HG03139 (cell line): Measurements from ENCODE around the gene PHB1.
"Not testable (repeated sequence)": the region's sequence is repeated elsewhere in the genome, so short reads cannot be mapped to it uniquely, and the experiment has no call there.

ENCODE experiments used
- ATAC-seq: cut with Tn5 transposase; IDR thresholded peaks from one replicate; pipeline ENCODE4 v1.9.1; 2021; ENCODE audit not compliant: unreplicated experiment

PHB1 gene

GRCh38 chr17:49406421-49407061, 8.1 kb downstream of the PHB1 start:
- ATAC-seq: no peak

DNA sequence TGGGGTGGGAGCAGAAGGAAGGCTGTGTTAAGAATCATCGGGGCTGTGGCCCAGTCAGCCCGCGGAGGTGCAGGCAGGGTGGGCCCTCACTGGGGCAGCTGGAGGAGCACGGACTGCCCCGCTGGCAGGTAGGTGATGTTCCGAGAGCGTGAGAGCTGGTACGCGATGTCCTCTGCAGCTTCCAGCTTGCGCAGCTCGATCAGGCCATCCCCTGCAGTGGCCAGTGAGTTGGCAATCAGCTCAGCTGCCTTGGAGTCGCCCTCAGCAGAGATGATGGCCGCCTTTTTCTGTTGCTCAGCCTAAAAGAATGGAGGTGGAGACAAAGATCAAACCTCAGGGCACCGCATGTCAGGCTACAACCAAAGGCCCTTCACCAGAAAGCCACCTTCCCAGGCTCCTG, 9.8 kb downstream of the PHB1 start:
- ATAC-seq: no peak

- no peak for ATAC-seq
These were observed 10.3 kb downstream of the PHB1 start for GRCh38 chr17:49404361-49404760.

- no peak for ATAC-seq
These were observed 11.0 kb downstream of the PHB1 start for GRCh38 chr17:49403514-49404289.

- ATAC-seq: no peak
These were observed 12.0 kb downstream of the PHB1 start for GRCh38 chr17:49402706-49403105.

GRCh38 chr17:49401971-49402611, 12.6 kb downstream of the PHB1 start:
- ATAC-seq: no peak

GRCh38 chr17:49399995-49400394, 14.7 kb downstream of the PHB1 start:
- ATAC-seq: no peak

- no peak for ATAC-seq
These were observed 17.1 kb downstream of the PHB1 start for GRCh38 chr17:49397586-49397985.

GRCh38 chr17:49393491-49394255, 21.0 kb downstream of the PHB1 start:
- no peak for ATAC-seq

DNA sequence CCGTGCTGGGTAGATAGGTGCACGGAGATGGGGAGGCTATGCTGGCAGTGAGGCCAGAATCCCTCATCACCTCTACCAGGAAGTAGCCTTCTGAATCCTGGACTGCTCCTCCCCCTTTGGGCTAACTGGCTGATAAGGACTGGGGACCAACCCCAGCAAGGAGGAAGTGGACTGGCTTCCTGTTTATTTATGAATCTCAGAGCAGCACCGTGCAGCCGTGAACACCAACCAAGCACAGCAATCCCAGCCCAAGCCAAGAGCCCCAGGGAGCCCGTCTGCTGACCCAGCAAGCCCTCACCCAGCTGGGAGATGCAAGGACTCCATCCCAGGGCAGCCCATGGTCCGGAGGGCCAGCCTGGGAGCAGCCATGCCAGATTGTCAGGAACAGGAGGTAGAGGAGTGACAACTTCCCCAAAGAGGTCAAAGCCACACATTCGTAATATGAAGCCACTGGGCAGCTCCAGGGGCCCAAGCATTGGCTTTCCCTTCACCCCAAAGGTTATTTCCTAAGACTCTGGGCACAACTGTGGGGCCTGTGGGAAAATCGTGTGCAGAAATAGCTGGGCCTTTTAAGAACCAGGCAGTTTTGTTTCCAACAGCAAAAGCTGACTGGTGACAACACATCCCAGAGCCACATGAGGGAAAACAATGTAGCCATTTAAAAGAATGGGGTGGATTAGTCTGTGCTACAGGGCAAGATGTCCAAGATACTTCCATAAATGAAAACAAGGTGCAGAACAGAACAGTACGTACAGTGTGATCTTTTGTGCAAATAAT, 23.9 kb downstream of the PHB1 start:
- ATAC-seq: no peak

GRCh38 chr17:49389514-49390347, 25.0 kb downstream of the PHB1 start:
- not testable (repeated sequence) for ATAC-seq

DNA sequence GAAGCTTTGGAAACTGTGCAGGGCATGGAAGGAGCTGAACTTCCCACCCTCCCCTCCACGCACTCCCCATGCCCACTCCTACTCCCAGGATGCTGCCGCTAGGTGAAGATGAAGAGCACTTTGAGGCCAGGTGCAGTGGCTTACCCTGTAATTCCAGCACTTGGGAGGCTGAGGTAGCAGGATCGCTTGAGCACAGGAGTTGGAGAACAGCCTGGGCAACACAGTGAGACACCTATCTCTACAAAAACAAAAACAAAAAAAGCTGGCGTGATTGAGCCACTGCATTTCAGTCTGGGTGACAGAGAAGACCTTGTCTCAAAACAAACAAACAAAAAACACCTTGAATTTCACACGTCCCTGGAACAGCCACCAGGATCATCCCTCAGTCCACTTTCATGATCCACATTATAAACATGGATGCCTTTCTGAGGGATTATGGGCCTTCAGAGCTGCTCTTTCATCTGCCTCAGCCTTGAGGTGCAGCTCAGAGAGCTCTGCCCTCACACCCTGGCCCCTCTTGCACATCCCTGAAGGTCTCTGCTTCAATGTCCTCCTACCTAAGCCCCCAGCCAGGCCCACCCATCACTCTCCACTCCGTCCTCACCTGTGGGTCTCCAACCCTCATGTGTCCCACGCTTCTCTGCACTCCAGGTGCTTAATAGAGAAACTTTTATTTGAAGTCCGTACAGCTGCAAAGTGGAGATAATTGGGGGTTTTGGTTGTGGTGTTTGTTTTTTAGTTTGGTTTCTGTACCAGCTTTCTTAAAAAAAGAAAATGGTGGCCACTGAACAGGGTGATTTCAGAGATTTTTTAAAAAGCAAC, 25.8 kb downstream of the PHB1 start:
- no peak for ATAC-seq

DNA sequence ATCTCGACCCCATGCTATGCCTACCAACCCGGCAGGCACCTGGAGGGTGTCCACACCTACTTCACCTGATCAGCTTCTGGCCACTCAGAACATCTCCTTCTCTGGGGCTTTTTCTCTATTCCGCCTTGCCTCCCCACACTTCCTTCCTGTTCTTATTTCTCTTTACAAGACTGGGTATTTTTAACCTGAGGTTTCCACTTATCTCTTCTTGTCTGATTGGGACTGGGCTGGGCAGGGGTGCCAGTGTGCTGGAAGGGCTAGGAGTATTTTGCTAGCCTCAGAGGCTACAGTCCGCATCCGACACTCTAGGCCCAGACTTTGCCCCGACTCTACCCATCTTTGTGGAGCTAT, 26.4 kb downstream of the PHB1 start:
- ATAC-seq: no peak

- ATAC-seq: no peak
These were observed 27.0 kb downstream of the PHB1 start for GRCh38 chr17:49387498-49388289.

DNA sequence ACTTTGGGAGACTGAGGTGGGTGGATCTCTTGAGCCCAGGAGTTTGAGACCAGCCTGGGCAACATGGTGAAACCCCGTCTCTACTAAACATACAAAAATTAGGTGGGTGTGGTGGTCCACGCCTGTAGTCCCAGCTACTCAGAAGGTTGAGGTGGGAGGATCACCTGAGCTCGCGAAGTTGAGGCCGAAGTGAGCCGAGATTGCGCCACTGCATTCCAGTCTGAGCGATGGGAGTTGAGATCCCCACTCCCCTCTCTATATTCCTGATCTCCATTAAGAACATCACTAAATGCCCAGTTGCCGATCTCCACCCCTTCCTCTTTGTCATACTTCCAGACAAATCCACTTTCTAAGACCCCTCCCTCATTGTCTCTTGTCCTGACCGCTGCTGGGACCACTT, 28.3 kb downstream of the PHB1 start:
- no peak for ATAC-seq

GRCh38 chr17:49384951-49385350, 29.7 kb downstream of the PHB1 start:
- ATAC-seq: no peak

DNA sequence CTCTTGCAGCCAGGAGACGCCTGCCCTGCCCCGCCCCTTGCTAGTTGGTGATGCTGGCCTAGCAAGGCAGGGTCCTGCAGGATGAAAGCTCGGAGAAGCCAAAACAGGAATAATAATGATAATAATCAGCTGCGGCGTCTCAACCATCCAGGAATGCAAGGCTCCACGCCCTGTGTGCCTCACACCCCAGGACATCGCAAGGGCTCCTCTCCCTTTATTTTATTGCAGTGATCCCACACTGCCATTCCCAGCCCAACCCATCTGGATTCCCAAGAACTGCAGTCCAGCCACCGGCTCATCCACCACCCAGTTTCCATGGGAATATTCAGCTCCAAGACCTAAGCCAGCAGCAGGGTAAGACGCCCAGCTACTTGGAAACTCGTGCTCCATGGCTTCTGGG, 31.6 kb downstream of the PHB1 start:
- ATAC-seq: no peak

DNA sequence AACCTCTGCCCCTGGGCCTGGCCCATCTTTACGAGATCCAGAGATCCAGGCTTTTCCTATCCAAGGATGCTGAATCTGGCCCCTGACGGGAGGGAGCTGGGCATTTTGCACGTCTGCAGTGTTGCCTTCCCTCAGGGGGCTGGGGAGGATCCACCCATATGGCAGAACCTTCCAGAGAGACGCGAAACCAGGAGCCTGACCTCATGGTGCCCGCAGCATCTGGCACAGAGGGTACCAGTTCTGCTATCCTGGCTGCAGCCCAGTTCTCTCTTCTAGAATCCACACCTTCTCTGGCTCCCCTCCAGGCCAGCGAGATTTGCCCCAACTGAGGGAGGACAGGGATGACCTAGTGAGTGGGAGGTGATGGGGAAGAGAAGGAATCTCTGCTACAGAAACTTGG, 32.1 kb downstream of the PHB1 start:
- ATAC-seq: no peak
